ENCODE measurements around the gene RHBDL2. TPM values are rescaled to one million over a fixed set of nuclear protein-coding genes. Genes with fewer than 3 reads are reported as not detected.
"Not testable (repeated sequence)": the region's sequence is repeated elsewhere in the genome, so short reads cannot be mapped to it uniquely, and the experiment has no call there.

The RHBDL2 gene
- total RNA-seq, 1 donor from 2014 or later = not detected

DNA sequence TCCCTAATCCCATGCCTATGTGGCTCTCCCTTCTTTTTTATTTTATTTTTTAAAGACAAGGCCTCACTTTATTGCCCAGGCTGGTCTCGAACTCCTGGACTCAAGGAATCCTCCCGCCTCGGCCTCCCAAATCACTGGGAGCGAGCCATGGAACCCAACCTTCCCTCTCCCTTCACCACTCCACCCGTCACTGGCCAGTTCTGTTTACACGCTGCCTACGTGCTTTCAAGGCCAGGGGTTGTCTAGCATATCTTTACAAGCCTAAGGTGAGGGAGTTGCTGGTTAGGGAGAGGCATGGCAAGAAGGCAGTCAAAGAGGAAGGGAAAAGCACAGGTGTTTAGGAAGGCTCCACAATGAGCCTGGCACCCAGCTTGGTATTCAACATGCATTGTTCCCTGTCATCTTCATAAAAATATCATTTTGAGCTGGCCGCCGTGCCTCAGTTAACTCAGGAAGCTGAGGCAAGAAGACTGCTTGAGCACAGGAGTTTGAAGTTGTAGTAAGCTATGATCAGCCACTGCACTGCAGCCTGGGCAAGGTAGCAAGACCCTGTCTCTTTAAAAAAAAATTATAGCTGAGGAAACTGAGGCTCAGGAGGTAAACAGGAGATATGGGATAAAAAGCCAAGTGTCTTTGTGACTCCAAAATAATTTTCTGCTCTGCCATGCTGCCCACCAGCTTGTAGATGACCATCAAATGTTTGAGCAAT lies 1.1 kb downstream of the RHBDL2 start:
- intact Hi-C loops (cut with DNase I) = no loop called here
- DNase-seq (ENCODE audit: low spot score) = no peak

DNA sequence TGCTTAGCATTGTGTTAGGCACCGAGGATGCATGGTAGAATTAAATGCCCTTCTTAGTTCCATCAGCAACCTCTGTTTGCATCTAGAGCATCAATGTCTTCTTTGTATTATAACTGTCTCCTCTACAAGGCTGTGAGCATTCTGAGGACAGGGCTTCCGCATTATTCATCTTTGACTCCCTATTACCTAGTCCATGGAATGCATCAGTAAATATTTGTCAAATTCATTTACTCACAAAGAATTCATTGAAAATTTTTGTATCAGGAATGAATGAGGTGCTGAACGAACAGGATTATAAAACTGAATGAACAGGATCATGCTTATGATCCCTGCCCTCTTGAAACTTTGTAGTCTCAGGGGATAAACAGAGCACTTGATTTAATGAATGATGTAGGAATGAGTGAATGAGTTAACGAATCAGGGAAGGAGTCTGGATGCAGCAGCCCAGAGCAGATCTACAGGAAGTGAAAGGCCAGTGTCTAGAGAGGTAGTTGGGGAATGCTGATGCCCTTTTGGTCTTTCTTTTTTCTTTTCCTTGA lies 2.8 kb downstream of the RHBDL2 start:
- intact Hi-C loops (cut with DNase I) = no loop called here
- no peak for DNase-seq (ENCODE audit: low spot score)

DNA sequence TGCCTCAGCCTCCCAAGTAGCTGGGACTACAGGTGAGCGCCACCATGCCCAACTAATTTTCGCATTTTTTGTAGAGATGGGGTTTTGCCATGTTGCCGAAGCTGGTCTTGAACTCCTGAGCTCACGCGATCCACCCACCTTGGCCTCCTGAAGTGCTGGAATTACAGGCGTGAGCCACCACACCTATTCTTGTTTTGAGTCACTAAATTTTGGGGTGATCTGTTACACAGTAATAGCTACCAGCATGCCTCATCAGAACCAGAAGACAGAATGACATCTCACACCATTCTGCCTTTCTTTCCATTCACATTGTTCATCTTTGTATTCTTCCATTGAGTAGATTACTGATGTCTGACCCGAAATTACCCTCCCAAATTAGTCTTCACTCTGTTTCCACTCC lies 9.1 kb downstream of the RHBDL2 start:
- DNase-seq (ENCODE audit: low spot score) = no peak
- intact Hi-C loops (cut with DNase I) = no loop called here

DNA sequence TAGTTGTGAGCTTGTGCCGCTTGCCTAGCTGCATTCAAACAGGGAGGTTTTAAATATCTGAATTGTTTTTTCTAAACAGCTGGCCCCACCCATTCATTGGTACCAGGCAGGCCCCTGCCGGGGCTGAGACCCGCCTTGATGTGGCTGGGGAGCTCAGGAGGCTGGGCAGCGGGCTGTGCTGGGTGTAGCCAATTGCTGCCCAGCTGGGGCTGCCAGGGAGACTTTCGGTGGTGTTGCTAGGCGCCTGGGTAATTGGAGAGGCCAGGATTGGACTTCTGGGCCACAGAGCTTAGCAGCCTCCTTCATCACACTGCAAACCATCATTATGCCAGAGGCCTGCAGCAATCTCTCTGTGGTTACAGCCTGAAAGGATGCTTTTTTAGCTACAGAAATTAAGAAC lies 12.2 kb downstream of the RHBDL2 start:
- DNase-seq (ENCODE audit: low spot score) = no peak
- intact Hi-C loops (cut with DNase I) = no loop called here

DNA sequence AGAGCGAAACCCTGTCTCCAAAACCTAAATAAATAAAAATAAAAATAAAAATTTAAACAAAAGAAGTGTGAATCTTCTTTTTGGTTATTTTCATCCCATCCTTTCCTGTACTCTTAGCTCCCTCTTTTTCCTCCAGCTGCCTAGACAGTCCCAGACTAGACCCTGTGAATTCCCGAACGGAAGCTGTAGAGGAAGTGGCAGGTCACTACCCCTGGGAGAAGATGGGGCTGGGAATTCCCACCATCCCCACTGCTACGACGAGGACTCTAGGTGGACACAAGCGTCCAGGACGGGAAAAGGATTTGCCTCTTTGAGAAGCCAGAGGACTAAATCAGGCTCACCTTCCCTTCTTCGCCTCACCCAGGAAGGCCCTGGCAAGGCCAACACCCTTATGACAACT lies 12.6 kb downstream of the RHBDL2 start:
- intact Hi-C loops (cut with DNase I) = no loop called here
- DNase-seq (ENCODE audit: low spot score) = no peak

DNA sequence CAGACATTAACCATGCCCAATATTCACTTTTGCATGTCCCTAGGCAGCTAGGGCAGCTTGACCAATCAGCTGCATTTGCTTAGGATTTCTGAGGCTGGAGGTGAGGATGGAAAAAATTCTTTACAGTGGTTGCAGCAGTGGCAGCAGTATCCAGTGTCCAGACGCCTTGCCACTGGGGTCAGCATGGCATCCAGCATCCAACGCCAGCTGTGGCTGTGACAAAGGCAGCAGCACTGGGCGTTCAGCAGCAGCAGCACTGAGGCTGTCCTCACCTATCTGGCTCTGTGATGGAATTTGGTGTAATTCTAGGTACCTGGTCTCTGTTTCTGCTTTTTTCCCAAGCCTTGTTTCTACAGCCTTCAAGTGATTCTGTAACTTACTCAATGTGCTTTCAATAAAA lies 15.5 kb downstream of the RHBDL2 start:
- DNase-seq (ENCODE audit: low spot score) = no peak
- intact Hi-C loops (cut with DNase I) = no loop called here

DNA sequence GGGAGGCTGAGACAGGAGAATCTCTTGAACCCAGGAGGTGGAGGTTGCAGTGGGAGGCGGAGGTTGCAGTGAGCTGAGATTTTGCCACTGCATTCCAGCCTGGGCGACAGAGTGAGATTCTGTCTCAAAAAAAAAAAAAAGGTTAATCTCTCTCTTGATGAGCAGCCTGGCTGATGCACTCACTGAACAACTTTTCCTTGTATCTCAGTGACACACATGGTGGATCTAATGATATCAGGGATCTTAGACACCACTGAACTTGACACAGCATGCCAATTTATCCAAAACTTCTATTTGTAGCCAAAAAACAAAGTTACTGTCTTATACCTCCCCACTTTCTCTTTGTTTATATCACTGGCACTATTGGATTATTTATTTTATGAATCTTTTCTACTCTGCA lies 16.2 kb downstream of the RHBDL2 start:
- DNase-seq (ENCODE audit: low spot score) = no peak
- intact Hi-C loops (cut with DNase I) = no loop called here

DNA sequence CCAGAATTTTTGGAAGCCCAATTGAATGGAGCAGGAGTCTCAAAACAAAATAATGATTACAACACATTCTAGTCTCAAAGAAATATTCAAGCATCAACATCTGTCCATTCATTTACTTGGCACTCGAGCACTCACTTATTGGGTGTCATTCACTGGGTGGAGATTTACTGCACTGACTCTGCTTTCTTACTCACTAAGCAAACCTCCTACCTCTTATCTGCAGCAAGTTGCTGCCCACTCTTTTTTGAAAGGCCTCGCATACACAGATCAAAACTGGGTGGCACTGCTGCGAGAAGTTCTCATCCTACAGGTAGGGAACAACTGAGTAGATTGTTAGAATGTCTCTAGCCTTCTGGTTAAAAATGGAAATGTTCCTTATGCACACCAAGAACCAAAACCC lies 18.0 kb downstream of the RHBDL2 start:
- no peak for DNase-seq (ENCODE audit: low spot score)
- intact Hi-C loops (cut with DNase I) = no loop called here

DNA sequence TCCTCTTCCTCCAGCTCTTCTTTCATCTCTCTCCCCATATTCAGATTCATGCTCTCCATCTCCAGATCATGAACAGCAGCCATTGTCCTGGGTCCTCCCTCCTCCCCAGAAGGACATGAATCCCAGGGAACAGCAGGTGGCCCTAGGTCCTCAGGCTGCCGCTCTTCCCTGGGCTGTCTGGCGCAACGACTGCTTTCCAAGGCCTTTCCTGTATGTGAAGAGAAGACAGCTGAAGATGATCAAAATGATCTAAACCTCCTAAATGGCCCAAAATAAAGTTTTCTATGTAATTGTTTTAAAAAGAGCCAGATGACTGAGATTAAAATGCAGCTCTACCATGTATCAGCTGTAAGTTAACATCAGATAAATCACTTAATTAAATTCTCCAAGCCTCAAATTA lies 22.5 kb downstream of the RHBDL2 start:
- intact Hi-C loops (cut with DNase I) = no loop called here

DNA sequence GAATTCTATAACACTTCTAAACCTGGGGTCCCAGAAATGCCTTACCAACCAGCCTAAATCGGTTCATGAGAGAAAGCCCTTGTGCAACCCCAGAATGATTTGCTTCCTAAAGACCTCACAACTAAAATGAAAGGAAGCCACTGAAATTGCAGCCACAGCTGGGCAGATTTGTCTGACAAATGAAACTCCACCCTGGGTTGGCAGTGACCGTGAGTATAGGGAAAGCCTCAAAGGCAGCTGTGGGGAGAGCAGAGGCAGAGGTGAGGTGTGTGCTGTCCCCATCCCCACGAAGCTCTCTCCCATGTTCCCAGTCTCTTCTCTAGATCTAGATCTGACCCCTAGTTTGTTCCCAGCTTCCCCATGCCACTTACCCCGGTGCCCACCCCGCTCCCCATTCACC lies 23.1 kb downstream of the RHBDL2 start:
- intact Hi-C loops (cut with DNase I) = no loop called here
- no peak for DNase-seq (ENCODE audit: low spot score)

More for the DNA sequence above, 22.5 kb downstream of the RHBDL2 start:
- DNase-seq (ENCODE audit: low spot score) = no peak

DNA sequence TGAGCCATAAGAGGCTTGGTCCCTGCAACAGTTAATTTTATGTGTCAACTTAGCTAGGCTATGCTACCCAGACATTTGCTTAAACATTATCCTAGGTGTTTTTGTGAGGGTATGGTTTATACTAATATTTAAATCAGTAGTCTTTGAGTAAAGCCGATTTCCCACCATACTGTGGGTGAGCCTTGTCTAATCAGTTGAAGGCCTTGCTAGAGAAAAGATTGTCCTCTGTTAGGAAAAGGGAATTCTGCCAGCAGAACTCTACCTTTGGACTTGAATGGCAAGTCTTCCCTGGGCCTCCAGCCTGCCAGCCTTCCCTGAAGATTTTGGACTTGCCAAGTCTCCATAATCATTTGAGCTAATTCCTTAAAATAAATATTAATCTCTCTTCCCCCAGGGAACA lies 23.9 kb downstream of the RHBDL2 start:
- intact Hi-C loops (cut with DNase I) = no loop called here
- no peak for DNase-seq (ENCODE audit: low spot score)

DNA sequence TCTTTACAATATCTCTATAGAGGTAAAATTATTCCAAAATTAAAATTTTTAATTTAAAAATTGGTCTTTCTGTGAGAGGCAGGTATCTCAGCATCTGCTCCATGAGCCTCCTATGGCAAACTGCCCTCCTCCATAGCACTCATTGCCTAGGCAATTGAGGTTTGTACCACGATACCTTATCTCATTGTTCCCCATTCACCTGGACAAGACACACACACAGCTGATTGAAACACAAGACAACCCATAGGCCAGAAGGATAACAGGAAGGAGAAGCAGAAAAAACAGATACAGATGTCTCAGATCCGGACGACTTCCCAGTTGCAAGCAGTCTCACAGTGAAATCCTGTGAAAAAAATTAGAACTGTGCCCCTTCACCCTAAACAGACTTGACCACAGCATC lies 24.3 kb downstream of the RHBDL2 start:
- DNase-seq (ENCODE audit: low spot score) = no peak
- intact Hi-C loops (cut with DNase I) = no loop called here

DNA sequence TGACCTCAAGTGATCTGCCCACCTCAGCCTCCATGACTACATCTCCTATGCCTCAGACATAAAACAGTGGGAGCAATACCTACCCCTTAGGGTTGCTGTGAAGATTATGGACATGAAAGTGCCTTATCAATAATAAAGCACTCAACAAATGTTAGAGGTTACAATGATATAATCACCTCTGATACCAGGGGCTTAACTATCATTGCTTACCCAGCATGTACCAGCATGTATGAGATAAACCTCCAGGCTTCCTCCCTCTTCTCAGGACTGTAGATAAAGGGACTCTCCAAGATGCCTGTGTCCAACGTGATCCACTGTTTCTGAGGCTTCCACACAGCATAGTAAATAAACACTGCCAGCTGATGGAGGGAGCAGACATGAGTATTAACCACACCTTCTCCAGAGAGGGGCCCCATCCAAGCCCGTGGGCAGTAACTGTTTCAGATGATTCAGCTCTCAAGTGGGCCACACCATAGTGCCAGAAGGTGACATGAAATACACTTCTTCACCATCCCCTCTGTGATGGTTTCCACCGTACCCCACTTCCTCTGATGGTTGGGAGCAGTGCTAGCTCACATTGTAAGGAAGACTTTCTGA lies 26.2 kb downstream of the RHBDL2 start:
- no peak for DNase-seq (ENCODE audit: low spot score)
- intact Hi-C loops (cut with DNase I) = no loop called here

DNA sequence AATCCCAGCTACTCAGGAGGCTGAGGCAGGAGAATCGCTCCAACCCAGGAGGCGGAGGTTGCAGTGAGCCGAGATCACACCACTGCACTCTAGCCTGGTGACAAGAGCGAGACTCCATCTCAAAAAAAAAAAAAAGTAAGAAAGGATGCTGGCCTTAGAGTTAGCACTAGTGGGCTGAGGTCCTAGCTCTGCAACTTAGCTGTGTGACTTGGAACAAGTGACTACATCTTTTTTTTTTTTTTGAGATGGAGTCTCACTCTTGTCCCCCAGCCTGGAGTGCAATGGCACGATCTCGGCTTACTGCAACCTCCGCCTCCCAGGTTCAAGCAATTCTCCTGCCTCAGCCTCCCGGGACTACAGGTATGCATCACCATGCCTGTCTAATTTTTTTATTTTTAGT lies 26.7 kb downstream of the RHBDL2 start:
- intact Hi-C loops (cut with DNase I) = not testable (repeated sequence)

DNA sequence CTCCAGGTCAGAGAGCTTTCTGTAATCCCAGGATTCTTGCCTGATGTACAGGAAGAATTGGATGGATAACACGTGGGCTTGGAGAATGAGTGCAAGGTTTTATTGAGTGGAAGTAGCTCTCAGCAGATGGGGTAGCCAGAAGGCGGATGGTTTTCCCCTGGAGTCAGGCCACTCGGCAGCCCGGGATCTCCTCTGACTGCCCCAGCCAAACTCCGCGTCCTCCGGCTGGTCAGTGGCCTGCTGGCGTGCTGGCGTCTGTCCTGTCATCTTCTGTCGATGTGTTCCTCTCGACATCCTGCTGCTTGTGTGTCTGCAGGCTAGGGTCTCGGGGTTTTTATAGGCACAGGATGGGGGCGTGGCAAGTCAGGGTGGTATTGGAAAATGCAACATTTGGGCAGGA lies 32.8 kb downstream of the RHBDL2 start:
- no peak for DNase-seq (ENCODE audit: low spot score)
- intact Hi-C loops (cut with DNase I) = no loop called here

More for the DNA sequence above, 26.7 kb downstream of the RHBDL2 start:
- not testable (repeated sequence) for DNase-seq (ENCODE audit: low spot score)

DNA sequence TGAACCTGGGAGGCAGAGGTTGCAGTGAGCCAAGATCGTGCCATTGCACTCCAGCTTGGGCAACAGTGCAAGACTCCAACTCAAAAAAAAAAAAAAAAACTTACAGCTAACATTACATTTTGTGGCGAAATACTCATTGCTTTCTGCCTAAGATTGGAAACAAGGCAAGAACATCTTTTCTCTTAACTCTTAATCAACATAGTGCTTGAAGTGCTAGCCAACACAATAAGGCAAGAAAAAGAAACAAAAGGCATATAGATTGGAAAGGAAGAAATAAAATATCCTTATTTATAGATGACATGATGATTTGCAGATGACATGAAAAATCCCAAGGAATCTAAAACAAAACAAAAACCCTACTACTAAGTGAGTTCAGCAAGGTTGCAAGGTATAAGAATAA lies 35.6 kb downstream of the RHBDL2 start:
- DNase-seq (ENCODE audit: low spot score) = no peak
- intact Hi-C loops (cut with DNase I) = no loop called here

DNA sequence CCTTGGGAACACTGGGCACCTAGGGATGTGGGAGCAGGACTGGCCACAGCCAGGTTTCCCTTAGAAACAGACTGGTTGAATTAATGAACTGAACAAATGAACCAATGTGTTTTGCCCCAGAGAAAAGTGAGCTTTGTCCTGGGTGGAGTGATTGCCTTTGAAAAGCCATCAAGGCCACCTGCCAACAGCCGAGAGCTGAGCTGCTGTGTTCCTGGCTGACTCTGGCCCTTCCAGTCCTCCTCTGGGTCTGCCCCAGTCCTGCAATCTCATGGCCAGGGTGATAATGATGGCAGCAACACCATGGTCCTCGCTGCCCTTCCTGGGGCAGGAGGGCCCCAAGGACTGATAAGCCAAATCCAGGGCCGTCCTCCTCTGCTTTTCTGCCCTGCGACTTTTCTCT lies 42.1 kb downstream of the RHBDL2 start:
- no peak for DNase-seq (ENCODE audit: low spot score)
- intact Hi-C loops (cut with DNase I) = no loop called here

DNA sequence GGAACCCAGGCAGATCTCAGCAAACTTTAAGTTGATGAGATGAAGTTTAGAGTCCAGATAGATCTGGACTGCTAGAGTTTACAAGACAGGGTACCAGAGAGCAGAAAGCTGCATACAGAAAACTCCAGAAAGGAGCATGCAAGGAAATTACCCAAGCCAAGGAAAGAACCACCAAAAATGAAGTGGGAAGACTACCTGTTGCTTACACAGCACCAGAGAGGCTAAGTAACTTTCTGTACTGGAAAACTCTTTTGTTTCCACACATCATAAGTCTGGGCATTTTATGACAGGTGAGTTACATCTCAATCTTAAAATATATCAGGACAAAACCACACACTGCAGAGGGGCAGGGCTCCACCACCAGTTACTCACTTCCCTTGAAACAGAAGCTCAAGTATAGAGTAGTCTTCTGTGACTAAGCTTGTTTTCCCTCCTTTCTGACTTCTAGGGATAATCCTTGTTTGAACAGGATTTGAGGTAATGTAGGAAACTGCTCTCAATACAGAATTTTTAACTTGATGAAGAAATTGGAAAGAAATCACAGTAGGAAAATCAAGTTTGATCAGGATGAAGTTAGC lies 42.9 kb downstream of the RHBDL2 start:
- intact Hi-C loops (cut with DNase I) = no loop called here
- no peak for DNase-seq (ENCODE audit: low spot score)

DNA sequence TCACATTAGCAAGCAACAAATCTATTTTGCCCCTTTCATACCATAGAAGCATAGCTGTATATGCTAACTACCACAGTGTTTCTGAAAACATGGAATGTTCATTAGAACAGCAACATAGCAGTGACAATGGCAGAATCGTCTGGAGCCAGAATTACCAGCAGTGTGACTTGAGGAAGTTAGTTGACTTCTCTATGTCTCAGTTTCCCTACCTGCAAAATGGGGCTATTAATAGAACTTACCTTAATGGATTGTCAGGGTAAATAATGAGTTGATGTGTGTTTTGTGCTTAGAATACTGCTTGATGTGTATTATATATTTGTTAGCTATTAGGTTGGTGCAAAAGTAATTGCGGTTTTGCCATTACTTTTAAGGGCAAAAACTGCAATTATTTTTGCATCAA lies 45.5 kb downstream of the RHBDL2 start:
- DNase-seq (ENCODE audit: low spot score) = no peak
- intact Hi-C loops (cut with DNase I) = no loop called here

DNA sequence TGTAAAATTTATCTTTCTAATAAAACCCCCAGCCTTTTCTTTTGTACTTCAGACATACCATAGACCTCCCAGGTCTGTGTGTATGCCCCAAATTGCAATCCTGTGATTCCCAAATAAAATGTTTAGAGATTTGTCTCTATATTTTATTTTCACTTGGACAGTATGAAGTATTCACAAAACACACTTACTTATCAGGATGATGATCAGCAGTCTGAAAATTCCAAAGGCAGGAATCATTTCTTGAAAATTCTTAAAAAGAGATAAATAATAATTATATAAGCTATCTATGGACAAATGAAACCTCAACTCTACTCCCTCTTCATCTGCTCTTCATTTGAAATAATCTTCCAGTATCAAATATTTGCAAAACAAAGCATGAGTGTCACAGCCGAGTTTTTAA lies 48.7 kb downstream of the RHBDL2 start:
- intact Hi-C loops (cut with DNase I) = no loop called here
- no peak for DNase-seq (ENCODE audit: low spot score)

DNA sequence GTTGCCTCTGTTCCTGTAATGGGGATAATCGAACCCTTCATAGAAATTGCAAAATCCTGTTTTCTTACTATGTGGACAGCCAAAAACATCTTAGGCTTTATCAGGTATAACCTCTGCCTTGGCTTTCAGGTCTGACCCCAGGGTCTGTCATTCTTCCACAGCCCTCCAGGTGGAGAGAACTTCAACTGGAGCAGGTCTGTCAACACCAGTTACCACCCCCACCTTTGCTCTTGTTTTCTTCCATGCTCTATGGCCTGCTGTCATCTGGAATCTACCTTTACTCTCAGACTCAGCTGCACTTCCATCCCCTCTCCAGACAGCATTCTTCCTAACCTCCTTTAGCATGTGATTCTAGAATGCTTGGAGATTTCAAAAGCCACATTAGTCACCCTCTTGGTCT lies 49.9 kb downstream of the RHBDL2 start:
- DNase-seq (ENCODE audit: low spot score) = no peak
- intact Hi-C loops (cut with DNase I) = no loop called here
